Loucy (cell line): ENCODE data around the gene AADAC.

ENCODE experiments used
- CTCF ChIP-seq: fragments of 200-600 bp; sonication (generic); conservative IDR thresholded peaks from 2 replicates; pipeline ENCODE4 v1.5.1; 2014; ENCODE audit warnings: mild to moderate bottlenecking, antibody characterized with exemption, low read length
- EZH2phosphoT487 ChIP-seq: fragments of 200-600 bp; IDR thresholded peaks from 2 replicates; pipeline ENCODE4 v1.6.1; 2018; ENCODE audit warnings: antibody characterized with exemption, mild to moderate bottlenecking, moderate library complexity, borderline replicate concordance

- TF ChIP-seq CTCF, result no peak
- TF ChIP-seq EZH2phosphoT487, result no peak
Measured at GRCh38 chr3:151871639-151872468, 57.9 kb downstream of the AADAC start.
